Measurements from ENCODE around the gene RPS21.
A peak's percentile ranks its signal among the peaks of the same experiment; 100 is the strongest.

The RPS21 gene

DNA sequence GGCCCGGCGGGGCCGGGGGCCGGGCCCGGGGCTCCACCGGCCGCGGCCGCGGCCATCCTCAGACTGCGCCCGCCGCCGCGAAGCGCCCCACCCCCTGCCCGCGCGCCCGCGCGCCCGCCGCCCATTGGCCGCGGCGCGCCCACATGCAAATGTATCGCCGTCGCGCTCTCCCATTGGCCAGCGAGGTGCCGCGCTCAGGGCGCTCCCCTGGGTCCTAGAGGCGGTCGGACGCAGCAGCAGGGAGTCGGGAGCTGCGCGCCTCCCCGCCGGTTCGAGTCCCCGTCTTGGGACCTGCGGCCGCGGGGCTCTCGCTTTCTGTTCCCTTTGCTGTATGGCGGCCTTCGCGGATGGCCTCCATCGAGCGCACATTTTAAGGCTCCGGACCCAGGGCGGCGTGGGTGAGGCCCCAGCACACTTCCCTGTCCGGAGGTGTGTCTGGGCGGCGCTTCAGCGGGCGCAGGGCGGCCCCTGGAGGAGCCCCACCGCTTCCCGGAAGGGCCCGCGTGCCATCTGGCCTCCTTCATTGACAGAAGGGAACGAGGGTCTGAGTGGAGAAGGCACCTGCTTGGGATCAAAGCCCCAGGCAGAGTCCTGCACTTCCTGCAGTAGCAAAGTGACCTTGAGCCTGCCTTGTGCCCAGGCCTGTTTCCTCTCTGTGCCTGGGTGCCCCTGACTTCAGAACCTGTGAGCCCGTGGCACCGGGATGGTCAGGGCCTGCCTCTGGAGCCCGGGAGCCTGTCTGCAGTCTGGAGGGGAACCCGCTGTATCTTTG is 20.5 kb downstream of the RPS21 start, which contains the start of gene CABLES2:
Gene CABLES2 (minus strand): TSS at position 65 of the 772 bp plus-strand sequence. CDS start 9 bp downstream, at position 56.
- TF ChIP-seq, protein P1, sequence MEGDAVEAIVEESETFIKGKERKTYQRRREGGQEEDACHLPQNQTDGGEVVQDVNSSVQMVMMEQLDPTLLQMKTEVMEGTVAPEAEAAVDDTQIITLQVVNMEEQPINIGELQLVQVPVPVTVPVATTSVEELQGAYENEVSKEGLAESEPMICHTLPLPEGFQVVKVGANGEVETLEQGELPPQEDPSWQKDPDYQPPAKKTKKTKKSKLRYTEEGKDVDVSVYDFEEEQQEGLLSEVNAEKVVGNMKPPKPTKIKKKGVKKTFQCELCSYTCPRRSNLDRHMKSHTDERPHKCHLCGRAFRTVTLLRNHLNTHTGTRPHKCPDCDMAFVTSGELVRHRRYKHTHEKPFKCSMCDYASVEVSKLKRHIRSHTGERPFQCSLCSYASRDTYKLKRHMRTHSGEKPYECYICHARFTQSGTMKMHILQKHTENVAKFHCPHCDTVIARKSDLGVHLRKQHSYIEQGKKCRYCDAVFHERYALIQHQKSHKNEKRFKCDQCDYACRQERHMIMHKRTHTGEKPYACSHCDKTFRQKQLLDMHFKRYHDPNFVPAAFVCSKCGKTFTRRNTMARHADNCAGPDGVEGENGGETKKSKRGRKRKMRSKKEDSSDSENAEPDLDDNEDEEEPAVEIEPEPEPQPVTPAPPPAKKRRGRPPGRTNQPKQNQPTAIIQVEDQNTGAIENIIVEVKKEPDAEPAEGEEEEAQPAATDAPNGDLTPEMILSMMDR (IDR thresholded peaks at IDR 0.05): no peak

DNA sequence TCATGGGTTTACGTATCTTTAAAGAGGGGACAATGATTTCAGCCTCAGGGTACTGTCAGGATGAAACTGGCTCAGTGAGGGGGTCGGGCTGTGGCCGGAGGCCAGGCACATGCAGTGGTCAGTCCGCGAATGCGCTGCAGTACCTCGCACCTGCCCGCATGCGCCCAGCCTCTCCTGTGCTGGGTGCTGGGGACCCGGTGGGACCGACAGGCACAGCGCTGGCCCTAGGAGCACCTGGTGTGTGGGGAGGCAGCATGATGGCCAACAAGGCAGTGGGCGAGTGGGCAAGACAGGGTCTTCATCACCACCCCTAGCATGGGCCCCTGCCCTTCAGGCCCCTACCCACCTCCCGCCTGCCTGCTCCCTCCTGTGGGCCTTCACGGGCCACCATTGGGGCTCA is 21.2 kb downstream of the RPS21 start:
- TF ChIP-seq, protein P1 (IDR thresholded peaks at IDR 0.05): no peak

DNA sequence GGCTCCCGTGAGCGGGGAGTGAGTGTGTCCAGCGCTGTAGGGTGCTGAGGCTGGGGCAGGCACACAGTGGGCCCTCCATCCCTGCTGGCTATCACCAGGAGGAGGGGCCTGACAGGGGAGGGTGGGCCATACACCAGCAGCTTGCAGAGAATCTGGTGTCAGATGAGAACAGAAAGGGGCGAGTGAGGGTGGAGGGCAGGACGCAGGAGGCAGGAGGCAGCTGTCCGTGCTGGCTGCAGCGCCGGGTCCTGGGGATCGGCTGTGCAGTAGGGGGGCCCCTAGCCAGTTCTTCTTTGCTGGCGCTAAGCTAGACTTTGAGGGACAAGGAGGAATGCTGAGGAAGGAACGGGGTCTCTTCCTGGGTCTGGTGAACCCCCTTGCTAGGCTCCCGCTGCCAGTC is 21.7 kb downstream of the RPS21 start:
- TF ChIP-seq, protein P1 (IDR thresholded peaks at IDR 0.05): no peak

DNA sequence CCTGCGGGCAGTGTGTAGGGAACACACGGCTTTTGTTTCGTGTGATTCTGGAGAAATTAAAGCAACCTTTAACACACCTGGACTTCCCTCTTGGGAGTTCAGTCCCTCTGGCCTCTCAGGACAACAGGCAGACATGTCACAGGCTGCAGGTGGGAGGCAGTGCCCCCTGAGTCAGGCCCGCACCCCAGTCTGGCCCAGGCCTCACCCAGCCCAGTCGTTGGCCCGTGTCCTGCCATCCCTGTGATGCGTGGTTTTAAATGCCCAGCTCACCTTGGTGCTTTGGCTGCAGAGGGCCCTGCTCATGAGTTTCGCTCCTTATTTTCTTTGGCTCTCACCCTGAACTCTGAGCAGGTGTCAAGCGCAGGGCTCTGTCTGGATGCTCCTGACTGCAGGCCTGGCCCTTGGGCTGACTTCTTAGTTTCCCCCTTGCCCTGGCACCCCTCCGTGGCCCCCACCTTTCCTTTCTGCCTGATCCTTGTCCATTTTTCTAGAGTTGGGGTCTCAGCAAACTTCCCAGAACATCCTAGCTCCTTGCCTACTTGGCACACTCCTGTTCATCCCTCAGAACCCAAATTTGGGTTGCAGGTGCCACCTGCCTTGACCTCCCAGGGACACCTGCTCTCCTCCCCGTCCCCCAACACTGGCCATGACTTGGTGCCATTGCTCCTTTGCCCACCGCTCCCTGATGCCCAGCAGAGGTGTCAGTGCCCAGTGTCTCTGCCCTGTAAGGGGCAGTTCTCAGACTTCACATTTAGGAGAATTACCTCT is 22.4 kb downstream of the RPS21 start:
- TF ChIP-seq, protein P1 (IDR thresholded peaks at IDR 0.05): no peak

DNA sequence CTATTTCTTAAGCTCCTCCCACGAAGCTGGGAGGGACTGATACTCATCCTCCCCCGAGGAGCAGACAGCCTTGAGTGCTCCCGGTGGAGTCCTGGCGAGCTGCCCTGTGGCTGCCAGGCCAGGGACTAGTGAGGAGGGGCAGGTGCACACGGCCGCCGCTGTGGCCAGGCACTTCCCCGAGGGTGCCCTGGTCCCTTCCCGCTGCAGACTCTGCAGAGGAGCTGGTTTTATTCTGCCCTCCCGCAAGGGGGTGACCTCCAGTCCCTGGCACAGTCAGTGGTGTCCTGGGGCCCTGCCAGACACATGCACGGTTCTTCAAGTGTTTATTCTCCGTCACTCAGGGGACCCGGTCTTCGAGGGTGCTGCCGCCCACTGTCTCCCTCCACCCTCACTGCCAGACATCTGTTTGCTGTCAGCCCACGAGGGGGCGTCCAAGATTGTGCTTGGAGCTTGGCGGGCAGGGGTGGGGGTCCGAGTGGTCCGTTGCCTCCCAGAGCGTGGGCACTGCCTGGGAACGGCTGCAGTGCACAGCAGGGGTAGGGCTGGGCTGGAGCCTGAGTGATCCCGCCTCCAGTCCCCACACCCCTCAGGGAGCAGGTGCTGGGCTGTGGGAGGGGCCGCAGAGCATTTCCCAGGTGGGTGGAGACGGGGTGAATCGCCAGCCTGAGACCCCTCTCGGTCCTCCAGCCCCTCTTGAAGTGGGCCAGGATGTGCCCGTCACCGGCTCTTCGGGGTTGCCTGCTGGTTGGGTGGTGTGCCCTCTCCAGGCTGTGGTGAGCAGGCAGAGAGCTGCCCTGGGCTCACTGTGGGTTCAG is 23.2 kb downstream of the RPS21 start:
- TF ChIP-seq, protein P1 (IDR thresholded peaks at IDR 0.05): peak; percentile 60

DNA sequence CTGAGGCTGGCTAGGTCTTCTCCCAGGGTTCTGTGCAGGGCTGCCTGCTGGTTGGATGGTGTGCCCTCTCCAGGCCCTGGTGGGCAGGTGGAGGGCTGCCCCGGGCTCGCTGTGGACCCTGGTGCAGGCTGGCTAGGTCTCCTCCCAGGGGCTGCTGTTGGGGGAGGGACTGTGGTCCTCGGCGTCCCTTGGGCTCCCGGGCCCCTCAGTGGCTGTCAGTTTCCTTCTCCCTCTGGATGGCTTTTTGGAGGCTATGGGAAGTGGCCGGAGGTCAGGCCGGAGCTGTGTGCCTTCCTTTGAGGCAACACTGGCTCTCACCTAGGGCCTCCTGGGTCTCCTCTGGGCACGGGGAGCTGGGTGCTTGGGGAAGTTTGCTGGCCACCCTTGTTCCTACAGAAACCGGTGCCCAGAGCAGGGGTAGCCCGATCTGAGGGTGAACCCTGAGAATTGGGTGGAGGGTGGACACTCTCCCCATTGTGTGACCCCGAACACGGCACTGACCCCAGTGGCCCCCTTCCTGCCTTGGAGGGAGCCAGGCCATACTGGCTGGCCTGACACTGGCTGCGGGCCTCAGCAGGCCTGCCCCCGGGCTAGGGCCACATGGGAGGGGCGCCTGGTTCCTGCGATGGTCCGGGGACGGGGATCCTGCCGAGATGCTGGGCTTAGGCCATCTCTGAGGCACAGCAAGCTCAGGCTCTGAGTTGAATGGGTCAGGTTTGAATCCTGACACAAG is 24.0 kb downstream of the RPS21 start:
- TF ChIP-seq, protein P1 (IDR thresholded peaks at IDR 0.05): no peak
